Gastroesophageal sphincter (tissue), 3 donors: Measurements from ENCODE around the gene COA8.

ENCODE experiments used
- CTCF ChIP-seq, 4 experiments: fragments of 200-600 bp in 2 of 4; fragments of 450-650 bp in 2 of 4; sonication (generic) in 1 of 4; IDR thresholded peaks; one replicate each; pipeline ENCODE4 v1.5.1; 2017 to 2019; ENCODE audit warnings: antibody characterized with exemption in 4 of 4, mild to moderate bottlenecking in 2 of 4, moderate library complexity in 2 of 4
- EP300 ChIP-seq: sonication (generic); formaldehyde crosslinking; IDR thresholded peaks from one replicate; pipeline ENCODE4 v1.6.1; 2017; ENCODE audit warnings: antibody characterized with exemption, mild to moderate bottlenecking
- POLR2A ChIP-seq, 2 donors: fragments of 450-650 bp; IDR thresholded peaks; one replicate each; pipeline ENCODE4 v1.6.1; 2017; ENCODE audit warnings: antibody characterized with exemption in 2 of 2, mild to moderate bottlenecking in 2 of 2, moderate library complexity in 1 of 2
- POLR2AphosphoS5 ChIP-seq: sonication (generic); formaldehyde crosslinking; IDR thresholded peaks from one replicate; pipeline ENCODE4 v1.6.1; 2017; ENCODE audit warnings: antibody characterized with exemption

GRCh38 chr14:103542605-103543088 lies 20.1 kb upstream of the COA8 start:
- TF ChIP-seq CTCF (IDR thresholded peaks at IDR 0.05) (no peak), POLR2A (IDR thresholded peaks at IDR 0.05) (no peak), EP300 (no peak), POLR2AphosphoS5 (peak; percentile 16)
